Sciatic nerve (tissue), 2 donors: Measurements from ENCODE around the gene PDX1. TPM values are rescaled to one million over a fixed set of nuclear protein-coding genes. Genes with fewer than 3 reads are reported as not detected.

Experiments used
- ATAC-seq: fragments of 200-7000 bp; cut with Tn5 transposase; one replicate; pipeline ENCODE4 v1.9.1; 2020; ENCODE audit warnings: mild to moderate bottlenecking, moderate library complexity
- DNase-seq: peaks from one replicate; pipeline ENCODE4 v3.0.0-alpha.2; 2020; ENCODE audit warnings: low spot score
- intact Hi-C: fragments of 100-400 bp; cut with DNase I; formaldehyde crosslinking; loops from one replicate; pipeline ENCODE4 v1.14.2; 2022
- total RNA-seq: library from RNA; stranded (reverse); fragmentation: NEBNext Ultra II Directional; extraction: Animal tissue kit (Norgen Biotek cat#: 25700); gene quantifications from one replicate; pipeline ENCODE4 v1.2.1, GENCODE V29; 2021
- donor health status: DM: no; HTN: no; CAD: no.
- donor health status: DM: no; HTN: no; CAD: no.

PDX1 gene
- total RNA-seq, 1 donor from 2014 or later: not detected

- no peak for DNase-seq
- intact Hi-C loops: no loop called here
- no peak for ATAC-seq
Measured at GRCh38 chr13:27967736-27968315, 48.0 kb downstream of the PDX1 start.

- intact Hi-C loops: no loop called here
- ATAC-seq (no peak), DNase-seq (no peak)
Measured at GRCh38 chr13:27968316-27969081, 48.7 kb downstream of the PDX1 start.

DNA sequence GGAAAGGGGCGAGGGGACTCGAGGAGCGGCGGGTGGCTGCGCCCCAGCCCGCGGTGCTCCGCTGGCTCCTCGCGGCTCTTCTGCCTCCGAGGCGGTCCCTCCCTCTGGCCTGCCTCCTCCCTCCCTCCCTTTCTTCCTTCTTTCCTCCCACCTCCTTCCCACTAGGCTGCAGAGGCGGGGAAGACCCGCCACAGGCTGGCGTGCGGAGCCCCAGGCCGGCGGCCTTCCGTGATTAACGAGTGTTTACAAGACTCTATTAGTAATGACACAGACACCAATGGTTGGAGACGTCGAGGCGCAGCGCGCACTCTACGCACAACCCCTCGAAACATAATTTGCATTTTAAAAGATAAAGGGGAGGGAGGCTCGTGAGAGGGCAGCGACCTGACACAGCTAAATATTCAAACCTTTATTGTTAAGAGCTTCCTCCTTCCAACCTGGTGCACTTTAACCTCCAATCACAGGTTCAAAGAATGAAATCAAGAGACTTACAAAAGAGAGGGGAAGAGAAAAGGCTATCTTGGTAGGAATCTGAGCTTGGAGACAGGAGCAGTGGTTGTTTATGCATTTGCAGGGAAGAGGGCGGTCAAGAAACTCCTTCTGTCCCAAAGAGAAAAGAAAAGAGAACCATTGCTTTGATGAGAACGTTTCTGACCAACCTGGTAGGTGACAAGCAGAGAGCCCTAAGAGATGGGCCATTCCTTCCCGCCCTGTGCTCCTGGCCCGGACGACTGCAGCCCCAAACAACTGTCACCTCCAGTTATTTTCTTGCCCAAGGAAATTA, 49.5 kb downstream of the PDX1 start, which contains the start of gene CDX2:
CDX2 (minus strand) TSS at position 234 of the 784 bp plus-strand sequence. CDS start 309 bp downstream, outside the sequence.
- ATAC-seq: no peak
- no peak for DNase-seq
- intact Hi-C loops: no loop called here

DNA sequence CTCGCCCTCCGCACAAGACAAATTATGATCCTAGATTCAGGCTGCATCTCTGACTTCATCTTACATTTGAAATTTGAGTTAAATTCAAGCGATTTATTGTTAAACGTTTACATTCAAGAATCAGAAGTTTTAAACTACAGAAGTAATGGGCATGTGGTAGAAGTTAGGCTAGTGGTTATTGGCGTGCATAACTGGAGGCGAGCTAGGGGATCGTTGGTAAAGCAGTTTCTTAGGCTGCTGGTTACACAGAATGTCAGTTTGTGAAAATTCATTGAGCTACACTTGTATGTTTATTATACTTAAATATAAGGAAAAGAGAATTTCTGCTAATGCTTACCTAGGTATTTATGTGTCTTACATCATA, 50.0 kb downstream of the PDX1 start:
- no peak for ATAC-seq
- intact Hi-C loops: loop anchor here (10.0 kb wide), 1 partner anchor 605 kb away; no protein-coding TSS in a partner anchor
- no peak for DNase-seq

DNA sequence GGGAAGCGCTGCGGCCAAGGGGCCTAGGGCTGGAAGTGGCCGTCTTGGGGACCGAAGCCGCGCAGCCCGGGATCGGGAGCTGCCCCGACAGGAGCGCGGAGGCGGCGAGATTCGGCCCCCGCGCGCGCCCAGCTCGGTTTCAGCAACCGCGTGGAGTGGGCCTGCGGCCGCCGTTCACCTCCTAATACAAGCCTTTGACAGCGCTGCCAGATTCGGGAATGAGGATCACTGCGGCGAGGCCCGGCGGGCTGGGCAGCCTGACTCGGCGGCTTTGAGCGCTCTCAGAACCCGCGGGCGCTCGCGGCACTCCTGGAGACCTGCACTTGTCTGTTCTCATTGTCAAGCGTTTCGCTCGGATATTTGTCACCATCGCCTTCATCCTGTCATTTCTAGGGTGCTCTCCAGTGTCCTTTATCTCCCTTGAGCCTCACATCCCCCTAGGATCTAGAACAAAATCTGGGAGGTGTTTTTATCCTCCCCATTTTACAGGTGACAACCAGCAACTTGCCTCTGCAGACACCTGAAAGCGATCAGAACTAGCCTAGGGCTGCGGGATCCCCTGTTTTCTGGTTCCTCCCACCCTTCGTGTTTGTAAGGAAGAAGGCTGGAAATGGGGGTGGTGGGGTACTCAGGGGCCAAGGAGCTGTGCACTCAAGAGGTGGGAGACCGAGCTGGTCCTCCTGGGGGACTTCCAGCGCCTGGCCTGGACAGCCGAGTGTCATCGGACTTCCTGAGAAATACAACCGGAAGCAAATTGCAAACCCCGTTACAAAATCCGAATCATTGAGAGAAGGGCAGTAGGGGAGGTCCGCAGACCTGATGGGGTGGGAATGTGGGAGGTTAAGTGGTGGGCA, 50.8 kb downstream of the PDX1 start:
- ATAC-seq (no peak), DNase-seq (no peak)
- intact Hi-C loops: loop anchor here (10.0 kb wide), 1 partner anchor 606 kb away; no protein-coding TSS in a partner anchor

DNA sequence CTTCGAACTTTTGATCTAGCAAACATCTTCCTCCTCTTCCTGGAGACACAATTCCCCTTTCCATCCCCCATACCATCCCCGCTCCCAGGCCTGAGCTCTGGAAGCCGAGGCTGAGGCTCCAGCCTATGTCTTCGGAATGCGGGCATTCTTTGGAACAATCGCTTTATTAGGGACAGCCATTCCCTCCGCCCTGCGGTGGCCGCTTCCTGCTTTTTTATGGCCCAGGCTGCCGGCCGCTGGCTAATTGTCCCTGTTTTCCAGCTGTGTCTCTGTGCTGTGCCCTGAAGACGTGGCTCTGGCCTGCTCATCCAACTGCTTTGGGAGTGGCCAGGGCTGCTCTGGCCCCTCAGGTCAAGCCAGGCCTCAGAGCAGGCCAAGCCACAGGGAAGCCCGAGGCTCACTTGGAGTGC, 51.4 kb downstream of the PDX1 start:
- intact Hi-C loops: loop anchor here (10.0 kb wide), 1 partner anchor 606 kb away; no protein-coding TSS in a partner anchor
- DNase-seq (no peak), ATAC-seq (no peak)

DNA sequence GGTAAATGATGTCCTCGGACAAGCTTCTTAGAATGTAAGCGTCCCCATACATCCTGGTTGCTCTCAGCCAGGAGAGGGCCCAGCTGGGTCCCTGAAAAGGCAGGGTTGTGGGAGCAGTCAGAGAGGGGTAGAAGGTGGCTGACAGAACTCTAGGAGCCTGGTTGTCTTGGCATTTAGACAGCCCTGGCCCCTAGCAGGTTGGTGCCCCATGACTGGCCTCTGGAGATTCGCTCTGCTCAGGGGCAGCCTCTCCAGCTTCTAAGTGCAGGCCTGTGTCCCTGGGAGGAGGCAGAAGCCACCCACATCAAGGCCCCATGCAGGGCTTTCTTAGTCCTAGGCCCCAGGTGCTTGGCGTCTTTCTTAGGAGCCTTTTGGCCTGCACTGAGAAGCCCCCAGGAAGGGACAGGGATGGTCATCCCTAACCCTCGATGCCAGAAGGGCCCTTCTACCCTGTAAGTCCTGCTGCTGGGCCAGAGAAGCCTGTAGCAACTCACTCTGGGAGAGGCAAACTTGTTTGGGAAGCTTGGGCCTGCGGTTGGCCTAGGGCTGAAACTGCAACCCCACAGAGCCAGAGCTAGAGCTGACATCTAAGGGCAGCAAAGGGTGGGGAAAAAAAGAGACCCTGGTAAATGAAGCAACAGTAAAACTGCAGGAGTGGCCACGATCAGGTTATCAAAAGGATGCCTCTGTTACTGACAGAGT, 52.1 kb downstream of the PDX1 start:
- ATAC-seq (no peak), DNase-seq (no peak)
- intact Hi-C loops: loop anchor here (10.0 kb wide), 1 partner anchor 607 kb away; no protein-coding TSS in a partner anchor

DNA sequence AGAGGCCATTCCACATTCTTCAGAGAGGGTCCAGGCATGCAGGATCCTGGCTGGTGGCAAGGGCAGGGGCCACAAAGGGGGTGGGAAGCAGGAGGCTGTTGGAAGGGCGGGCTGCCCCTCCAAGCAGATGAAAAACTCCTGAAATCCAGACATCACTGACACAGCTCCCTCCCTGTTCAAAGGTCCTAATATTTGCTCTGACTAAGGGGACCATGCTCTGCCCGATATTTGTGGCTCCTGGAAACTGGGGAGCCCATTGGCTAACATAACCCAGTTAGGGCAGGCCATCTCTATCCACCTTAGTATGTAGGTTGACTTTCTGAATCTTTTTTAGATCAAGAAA, 52.6 kb downstream of the PDX1 start:
- intact Hi-C loops: loop anchor here (10.0 kb wide), 1 partner anchor 608 kb away; no protein-coding TSS in a partner anchor
- no peak for ATAC-seq
- DNase-seq: no peak

- ATAC-seq (no peak), DNase-seq (no peak)
- intact Hi-C loops: loop anchor here (10.0 kb wide), 1 partner anchor 608 kb away; no protein-coding TSS in a partner anchor
Measured at GRCh38 chr13:27973291-27973690, 53.5 kb downstream of the PDX1 start.

GRCh38 chr13:27973961-27974662, 54.3 kb downstream of the PDX1 start:
- ATAC-seq: no peak
- intact Hi-C loops: loop anchor here (10.0 kb wide), 1 partner anchor 609 kb away; no protein-coding TSS in a partner anchor
- DNase-seq: no peak

Other genes starting within 250 kb of the PDX1 start
- not detected for gene GSX1, start 127.5 kb upstream of the PDX1 start, total RNA-seq
- not detected for gene CDX2, start 49.3 kb downstream of the PDX1 start, total RNA-seq
- gene URAD, start 68.7 kb downstream of the PDX1 start, total RNA-seq: not detected
- 0.22 TPM for gene FLT3, start 180.6 kb downstream of the PDX1 start, total RNA-seq
- 54.0 TPM for gene PAN3, start 218.5 kb downstream of the PDX1 start, total RNA-seq